GM12865 (cell line): ENCODE measurements around the gene SPPL3.

Experiments
- DNase-seq: peaks from one replicate; pipeline ENCODE4 v3.0.0; 2010; ENCODE audit warnings: low read depth
- H3K4me3 ChIP-seq: 2 replicates; pipeline ENCODE4 v1.5.1; 2011; ENCODE audit warnings: mild to moderate bottlenecking, low read depth, low read length, control low read depth
- CTCF ChIP-seq: IDR thresholded peaks from 2 replicates; pipeline ENCODE4 v1.5.1; 2011; ENCODE audit warnings: low read length, control low read depth, low read depth, inconsistent platforms; ENCODE audit not compliant: insufficient read depth; ENCODE audit errors: missing control alignments

The SPPL3 gene

GRCh38 chr12:120854804-120855203 lies 49.4 kb downstream of the SPPL3 start:
- TF ChIP-seq CTCF = no peak
- no peak for DNase-seq
- no peak overlapping the region for H3K4me3 ChIP-seq

- DNase-seq = no peak
- H3K4me3 ChIP-seq = no peak overlapping the region
- TF ChIP-seq CTCF = no peak
These were observed 51.0 kb downstream of the SPPL3 start for GRCh38 chr12:120853188-120853587.

GRCh38 chr12:120851944-120852343 lies 52.2 kb downstream of the SPPL3 start:
- DNase-seq = peak; percentile 70
- no peak for TF ChIP-seq CTCF
- no peak overlapping the region for H3K4me3 ChIP-seq

GRCh38 chr12:120851444-120851843 lies 52.7 kb downstream of the SPPL3 start:
- peak; percentile 79 for DNase-seq
- H3K4me3 ChIP-seq = no peak overlapping the region
- no peak for TF ChIP-seq CTCF

- no peak overlapping the region for H3K4me3 ChIP-seq
- peak; percentile 25 for DNase-seq
- no peak for TF ChIP-seq CTCF
These were observed 54.4 kb downstream of the SPPL3 start for GRCh38 chr12:120849765-120850164.

- peak; percentile 83 for DNase-seq
- TF ChIP-seq CTCF = no peak
- no peak overlapping the region for H3K4me3 ChIP-seq
These were observed 56.3 kb downstream of the SPPL3 start for GRCh38 chr12:120847814-120848213.

GRCh38 chr12:120847392-120847791 lies 56.8 kb downstream of the SPPL3 start:
- peak; percentile 61 for DNase-seq
- TF ChIP-seq CTCF = no peak
- no peak overlapping the region for H3K4me3 ChIP-seq
